KOPT-K1 (cell line): ENCODE data around the gene SDE2.
"Not testable (repeated sequence)": the region's sequence is repeated elsewhere in the genome, so short reads cannot be mapped to it uniquely, and the experiment has no call there.

Experiments
- H3K27ac ChIP-seq: fragments of 200-600 bp; sonication (generic); 2 replicates; pipeline ENCODE4 v1.5.1; 2016; ENCODE audit warnings: antibody characterized with exemption, mild to moderate bottlenecking, low read depth, low read length; ENCODE audit not compliant: poor library complexity, severe bottlenecking
- H3K36me3 ChIP-seq: fragments of 200-600 bp; sonication (generic); 2 replicates; pipeline ENCODE4 v1.5.1; 2017; ENCODE audit warnings: antibody characterized with exemption, mild to moderate bottlenecking, low read length, moderate library complexity; ENCODE audit not compliant: insufficient read depth
- H3K9me3 ChIP-seq: fragments of 200-600 bp; sonication (generic); 2 replicates; pipeline ENCODE4 v1.5.1; 2017; ENCODE audit warnings: antibody characterized with exemption, low read length, mild to moderate bottlenecking; ENCODE audit not compliant: insufficient read depth, poor library complexity, severe bottlenecking

The SDE2 gene

GRCh38 chr1:226023735-226024134 is 24.6 kb upstream of the SDE2 start:
- Histone ChIP-seq H3K36me3 (no peaks in the 10 kb centered on the region), H3K27ac (no peak overlapping the region), H3K9me3 (no peaks in the 10 kb centered on the region)

GRCh38 chr1:226021801-226022200 is 22.7 kb upstream of the SDE2 start:
- no peak overlapping the region for H3K27ac ChIP-seq
- no peaks in the 10 kb centered on the region for H3K36me3 ChIP-seq
- no peaks in the 10 kb centered on the region for H3K9me3 ChIP-seq

- no peaks in the 10 kb centered on the region for H3K9me3 ChIP-seq
- no peaks in the 10 kb centered on the region for H3K36me3 ChIP-seq
- H3K27ac ChIP-seq, result no peak overlapping the region
These were observed 22.3 kb upstream of the SDE2 start for GRCh38 chr1:226021401-226021800.

GRCh38 chr1:226019572-226019971 is 20.4 kb upstream of the SDE2 start:
- no peaks in the 10 kb centered on the region for H3K36me3 ChIP-seq
- no peak overlapping the region for H3K27ac ChIP-seq
- no peaks in the 10 kb centered on the region for H3K9me3 ChIP-seq

GRCh38 chr1:226017070-226017469 is 17.9 kb upstream of the SDE2 start:
- H3K36me3 ChIP-seq, result no peaks in the 10 kb centered on the region

GRCh38 chr1:226009650-226010044 is 10.5 kb upstream of the SDE2 start:
- Histone ChIP-seq H3K27ac (no peak overlapping the region), H3K9me3 (no peaks in the 10 kb centered on the region), H3K36me3 (no peaks in the 10 kb centered on the region)

More at GRCh38 chr1:226017070-226017469, 17.9 kb upstream of the SDE2 start:
- Histone ChIP-seq H3K27ac (no peak overlapping the region), H3K9me3 (no peaks in the 10 kb centered on the region)

- not testable (repeated sequence) for H3K27ac ChIP-seq, H3K36me3 ChIP-seq, H3K9me3 ChIP-seq
These were observed 8.2 kb upstream of the SDE2 start for GRCh38 chr1:226007126-226007892.

GRCh38 chr1:226006686-226007085 is 7.5 kb upstream of the SDE2 start:
- no peaks in the 10 kb centered on the region for H3K36me3 ChIP-seq
- no peaks in the 10 kb centered on the region for H3K9me3 ChIP-seq
- H3K27ac ChIP-seq, result no peak overlapping the region

- no peaks in the 10 kb centered on the region for H3K9me3 ChIP-seq
- no peaks in the 10 kb centered on the region for H3K36me3 ChIP-seq
- H3K27ac ChIP-seq, result no peak overlapping the region
These were observed 5.3 kb upstream of the SDE2 start for GRCh38 chr1:226004396-226004795.

- H3K9me3 ChIP-seq, result no peaks in the 10 kb centered on the region
- H3K27ac ChIP-seq, result no peak overlapping the region
These were observed 4.5 kb upstream of the SDE2 start for GRCh38 chr1:226003502-226004170.

GRCh38 chr1:226002667-226003501 is 3.7 kb upstream of the SDE2 start:
- H3K27ac ChIP-seq, result peak overlapping the region; percentile 91
- no peaks in the 10 kb centered on the region for H3K9me3 ChIP-seq
- no peaks in the 10 kb centered on the region for H3K36me3 ChIP-seq

More at GRCh38 chr1:226003502-226004170, 4.5 kb upstream of the SDE2 start:
- no peaks in the 10 kb centered on the region for H3K36me3 ChIP-seq

- Histone ChIP-seq H3K9me3 (no peaks in the 10 kb centered on the region), H3K27ac (peak overlapping the region; percentile 91), H3K36me3 (no peaks in the 10 kb centered on the region)
These were observed 3.0 kb upstream of the SDE2 start for GRCh38 chr1:226001963-226002666.

- H3K9me3 ChIP-seq, result no peaks in the 10 kb centered on the region
- peak overlapping the region; percentile 91 for H3K27ac ChIP-seq
- H3K36me3 ChIP-seq, result peaks cover under 1% of the 10 kb centered on the region; the same call in 1 of the 2 replicates
These were observed 1.9 kb upstream of the SDE2 start for GRCh38 chr1:226001088-226001487.

GRCh38 chr1:226000493-226001081 is 1.4 kb upstream of the SDE2 start:
- peak overlapping the region; percentile 91 for H3K27ac ChIP-seq
- H3K9me3 ChIP-seq, result not testable (repeated sequence)

More at GRCh38 chr1:226000493-226001081, 1.4 kb upstream of the SDE2 start:
- H3K36me3 ChIP-seq, result not testable (repeated sequence)
